H1 (cell line): ENCODE data around the gene ANKRD29. TPM values are rescaled to one million over a fixed set of nuclear protein-coding genes. Genes with fewer than 3 reads are reported as not detected.

Experiments
- CTCF ChIA-PET: fragments of 300-600 bp; sonication (Branson Sonifier 250); formaldehyde crosslinking; loops from one replicate; lab custom pipeline; 2021; ENCODE audit not compliant: partially characterized antibody; lab: Charles Lee
- POLR2A ChIA-PET: fragments of 300-600 bp; sonication (Branson Sonifier 250); formaldehyde crosslinking; loops from one replicate; lab custom pipeline; 2021; ENCODE audit warnings: inconsistent platforms; ENCODE audit not compliant: partially characterized antibody; lab: Charles Lee
- DNase-seq, 2 experiments: peaks; one replicate each; pipeline versions ENCODE4 v3.0.0 to v3.0.0-alpha.2; 2010 to 2022; ENCODE audit warnings: low spot score in 2 of 2, low read depth in 1 of 2, mixed read lengths in 1 of 2
- FAIRE-seq: peaks from 2 replicates; lab custom pipeline; 2011; peaks lifted over from hg19 to GRCh38; lab: Jason Lieb, UNC
- H2AFZ ChIP-seq: 2 replicates; pipeline ENCODE4 v1.8.1; 2012; ENCODE audit warnings: low read length, inconsistent platforms
- H2AK5ac ChIP-seq: 2 replicates; pipeline ENCODE4 v1.6.1; 2013; ENCODE audit warnings: low read depth, low read length
- H2BK120ac ChIP-seq: replicated peaks from 2 replicates; pipeline ENCODE3; 2013; ENCODE audit warnings: low read depth, low read length, inconsistent platforms
- H2BK12ac ChIP-seq: 2 replicates; pipeline ENCODE4 v1.6.1; 2013; ENCODE audit warnings: low read depth, low read length
- H2BK15ac ChIP-seq: 2 replicates; pipeline ENCODE4 v1.6.1; 2013; ENCODE audit warnings: low read length
- H2BK20ac ChIP-seq: 2 replicates; pipeline ENCODE4 v1.6.1; 2013; ENCODE audit warnings: low read length
- H2BK5ac ChIP-seq: 2 replicates; pipeline ENCODE4 v1.6.1; 2013; ENCODE audit warnings: low read depth, low read length
- H3K14ac ChIP-seq: 2 replicates; pipeline ENCODE4 v1.6.1; 2013; ENCODE audit warnings: inconsistent platforms; ENCODE audit not compliant: insufficient read length
- H3K18ac ChIP-seq: 2 replicates; pipeline ENCODE4 v1.6.1; 2013; ENCODE audit warnings: low read length; ENCODE audit errors: extremely low read depth
- H3K23ac ChIP-seq: 2 replicates; pipeline ENCODE4 v1.6.1; 2013; ENCODE audit warnings: inconsistent platforms; ENCODE audit not compliant: insufficient read length
- H3K23me2 ChIP-seq: 2 replicates; pipeline ENCODE4 v1.6.1; 2013; ENCODE audit warnings: low read depth, low read length
- H3K27ac ChIP-seq: 2 replicates; pipeline ENCODE4 v1.6.1; 2011; ENCODE audit warnings: low read depth, low read length, inconsistent platforms
- H3K27me3 ChIP-seq, 4 experiments: replicated peaks in 1 of 4; 1 replicate in 1 of 4; 2 replicates in 3 of 4; pipeline versions ENCODE4 v1.6.1 to v1.8.1; 2011 to 2013; ENCODE audit warnings: low read length in 3 of 4, mild to moderate bottlenecking in 3 of 4, inconsistent platforms in 2 of 4, mixed read lengths in 2 of 4, moderate library complexity in 1 of 4; ENCODE audit not compliant: control insufficient read depth in 3 of 4, insufficient read depth in 3 of 4; ENCODE audit errors: extremely low read depth in 1 of 4
- H3K36me3 ChIP-seq, 4 experiments: 2 replicates each; pipeline versions ENCODE4 v1.6.1 to v1.8.1; 2011 to 2013; ENCODE audit warnings: mild to moderate bottlenecking in 4 of 4, low read length in 3 of 4, moderate library complexity in 2 of 4, control low read depth in 1 of 4, inconsistent platforms in 1 of 4; ENCODE audit not compliant: insufficient read depth in 4 of 4, control insufficient read depth in 2 of 4
- H3K4ac ChIP-seq: replicated peaks from 2 replicates; pipeline ENCODE3; 2013; ENCODE audit warnings: low read length, low read depth, mixed read lengths, inconsistent platforms; ENCODE audit not compliant: insufficient read length
- H3K4me1 ChIP-seq, 4 experiments: replicated peaks in 1 of 4; 1 replicate in 1 of 4; 2 replicates in 3 of 4; pipeline versions ENCODE4 v1.6.1 to v1.8.1; 2011 to 2013; ENCODE audit warnings: low read length in 3 of 4, inconsistent platforms in 2 of 4, mixed read lengths in 1 of 4; ENCODE audit not compliant: insufficient read depth in 4 of 4, control insufficient read depth in 3 of 4
- H3K4me2 ChIP-seq, 2 experiments: 2 replicates each; pipeline versions ENCODE4 v1.6.1 to v1.8.1; 2011 to 2013; ENCODE audit warnings: low read depth in 2 of 2, low read length in 2 of 2, control low read depth in 1 of 2, inconsistent platforms in 1 of 2, mild to moderate bottlenecking in 1 of 2; ENCODE audit not compliant: insufficient read depth in 1 of 2
- H3K4me3 ChIP-seq, 4 experiments: fragments of 200-600, 300-600 bp in 1 of 4; sonication (generic), shearing (Covaris generic), sonication (Bioruptor Twin) in 1 of 4; 2 replicates each; pipeline versions ENCODE4 v1.5.1 to v1.8.1; 2011 to 2016; ENCODE audit warnings: low read length in 4 of 4, low read depth in 3 of 4, control low read depth in 2 of 4, inconsistent platforms in 2 of 4, mild to moderate bottlenecking in 2 of 4, mixed read lengths in 1 of 4, moderate library complexity in 1 of 4; ENCODE audit not compliant: insufficient read depth in 2 of 4; ENCODE audit errors: extremely low read depth in 1 of 4
- H3K56ac ChIP-seq: replicated peaks from 2 replicates; pipeline ENCODE3; 2013; ENCODE audit warnings: low read depth, mild to moderate bottlenecking, mixed read lengths, low read length, inconsistent platforms; ENCODE audit not compliant: insufficient read length
- H3K79me1 ChIP-seq: 2 replicates; pipeline ENCODE4 v1.6.1; 2013; ENCODE audit warnings: low read depth, low read length, control low read depth
- H3K79me2 ChIP-seq, 2 experiments: 2 replicates each; pipeline versions ENCODE4 v1.6.1 to v1.8.1; 2012 to 2013; ENCODE audit warnings: low read length in 2 of 2, mild to moderate bottlenecking in 2 of 2, inconsistent platforms in 1 of 2; ENCODE audit not compliant: insufficient read depth in 2 of 2, control insufficient read depth in 1 of 2
- H3K9ac ChIP-seq, 4 experiments: replicated peaks in 1 of 4; 1 replicate in 1 of 4; 2 replicates in 3 of 4; pipeline versions ENCODE4 v1.6.1 to v1.8.1; 2011 to 2013; ENCODE audit warnings: low read depth in 3 of 4, low read length in 3 of 4, control low read depth in 2 of 4, mild to moderate bottlenecking in 2 of 4, moderate library complexity in 2 of 4, inconsistent platforms in 1 of 4; ENCODE audit errors: extremely low read depth in 1 of 4
- H3K9me3 ChIP-seq, 2 experiments: 2 replicates each; pipeline versions ENCODE4 v1.6.1 to v1.8.1; 2012 to 2013; ENCODE audit warnings: mild to moderate bottlenecking in 2 of 2, moderate library complexity in 2 of 2, control low read depth in 1 of 2, inconsistent platforms in 1 of 2, low read depth in 1 of 2, low read length in 1 of 2, mixed read lengths in 1 of 2; ENCODE audit not compliant: insufficient read depth in 2 of 2
- H4K20me1 ChIP-seq, 2 experiments: replicated peaks in 1 of 2; 2 replicates each; pipeline versions ENCODE3 to v1.8.1; 2011 to 2013; ENCODE audit warnings: inconsistent platforms in 2 of 2, low read length in 2 of 2, mild to moderate bottlenecking in 1 of 2; ENCODE audit not compliant: insufficient read depth in 2 of 2, control insufficient read depth in 1 of 2
- H4K5ac ChIP-seq: 2 replicates; pipeline ENCODE4 v1.6.1; 2013; ENCODE audit warnings: low read length, low read depth, mixed read lengths, inconsistent platforms; ENCODE audit not compliant: insufficient read length
- H4K8ac ChIP-seq: 2 replicates; pipeline ENCODE4 v1.8.0; 2013; ENCODE audit warnings: mild to moderate bottlenecking, moderate library complexity, low read length, inconsistent platforms; ENCODE audit not compliant: insufficient read depth; ENCODE audit errors: extremely low read depth
- H4K91ac ChIP-seq: replicated peaks from 2 replicates; pipeline ENCODE3; 2013; ENCODE audit warnings: low read length, mixed read lengths, inconsistent platforms; ENCODE audit not compliant: insufficient read length
- CHD2 ChIP-seq: IDR thresholded peaks from 2 replicates; pipeline ENCODE4 v1.6.1; 2012; ENCODE audit warnings: low read length, improper control_type of control experiment
- FOSL1 ChIP-seq: IDR thresholded peaks from 2 replicates; pipeline ENCODE4 v1.6.1; 2011; ENCODE audit warnings: mild to moderate bottlenecking, low read depth, low read length, moderate library complexity; ENCODE audit not compliant: insufficient read depth
- KDM4A ChIP-seq: IDR thresholded peaks from one replicate; pipeline ENCODE4 v1.7.1; 2012; ENCODE audit warnings: low read depth, mild to moderate bottlenecking, moderate library complexity, low read length, inconsistent platforms; ENCODE audit not compliant: severe bottlenecking
- KDM5A ChIP-seq: fragments of 200-600 bp; IDR thresholded peaks from 2 replicates; pipeline ENCODE4 v1.7.1; 2012; ENCODE audit warnings: mild to moderate bottlenecking, low read length, inconsistent platforms, mixed read lengths
- TAF1 ChIP-seq: IDR thresholded peaks from 2 replicates; pipeline ENCODE4 v1.6.1; 2011; ENCODE audit warnings: mild to moderate bottlenecking, low read depth, low read length
- WGBS, 2 experiments: shearing (Covaris generic) in 1 of 2; methylation state at CpG; one replicate each; pipeline versions ENCODE4 v1.1.6 to v1.1.7; 2013 to 2015; ENCODE audit warnings: low lambda C conversion rate in 2 of 2, mixed read lengths in 2 of 2, inconsistent platforms in 1 of 2, low coverage in 1 of 2, missing lambda C conversion rate in 1 of 2; ENCODE audit not compliant: insufficient replicate concordance in 2 of 2, insufficient coverage in 1 of 2, insufficient read length in 1 of 2; ENCODE audit errors: extremely low coverage in 1 of 2, missing lambda C conversion rate in 1 of 2; 5-methylcytosine and 5-hydroxymethylcytosine counted together
- polyA plus RNA-seq, 7 experiments: library from polyadenylated mRNA; depleted of rRNA in 3 of 7; stranded (reverse) in 5 of 7; unstranded in 2 of 7; fragments of >200 nt in 5 of 7; fragments of 200-250 nt in 2 of 7; gene quantifications; 1 replicate in 5 of 7; 2 replicates in 1 of 7; 4 replicates in 1 of 7; pipeline versions ENCODE4 v1.2.1 to v1.2.3, GENCODE V29; 2011 to 2013; ENCODE audit warnings: missing spikeins in 2 of 7, mixed read lengths in 2 of 7
- total RNA-seq: library from RNA; stranded (reverse); fragmentation: NEBNext Ultra II Directional; extraction: Animal tissue kit (Norgen Biotek cat#: 25700); gene quantifications from 2 replicates; pipeline ENCODE4 v1.2.1, GENCODE V29; 2021
- TF ChIP-seq, protein P1 (sequence below): IDR thresholded peaks from 2 replicates; pipeline ENCODE4 v1.6.1; 2012; ENCODE audit warnings: inconsistent platforms

Gene ANKRD29
- total and polyA plus RNA-seq, 2 of the 8 experiments (the other 6 are each of a cell fraction or from before 2014, with no cell fraction given) = 3.0 to 7.3 TPM

- H3K36me3 ChIP-seq = peaks cover 6 to 63% (median 33%) of the 10 kb centered on the region in 4 experiments; a peak in 7 of 8 replicates
Measured at GRCh38 chr18:23551978-23552377, 110.7 kb downstream of the ANKRD29 start.

More at GRCh38 chr18:23551978-23552377, 110.7 kb downstream of the ANKRD29 start:
- H3K23me2 ChIP-seq = no peaks in the 10 kb centered on the region
- no peak for FAIRE-seq
- H2BK20ac ChIP-seq = no peak overlapping the region
- H2BK120ac ChIP-seq = no peak overlapping the region
- WGBS, 2 experiments = 72% methylated on average over 3 of the region's 3 CpGs; no CpG with 5 or more reads in 1 of the 2 experiments
- H3K23ac ChIP-seq = no peak overlapping the region
- no peak overlapping the region for H2AFZ ChIP-seq
- no peak overlapping the region for H3K18ac ChIP-seq
- H3K4me3 ChIP-seq = no peak overlapping the region
- H4K8ac ChIP-seq = no peak overlapping the region
- H3K9me3 ChIP-seq = no peaks in the 10 kb centered on the region
- TF ChIP-seq KDM5A (no peak), CHD2 (no peak), FOSL1 (no peak), TAF1 (no peak), KDM4A (no peak)
- TF ChIP-seq, protein P1, sequence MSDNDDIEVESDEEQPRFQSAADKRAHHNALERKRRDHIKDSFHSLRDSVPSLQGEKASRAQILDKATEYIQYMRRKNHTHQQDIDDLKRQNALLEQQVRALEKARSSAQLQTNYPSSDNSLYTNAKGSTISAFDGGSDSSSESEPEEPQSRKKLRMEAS = no peak
- H3K14ac ChIP-seq = no peak overlapping the region
- ChIA-PET CTCF (interaction anchor here (0.7 to 1.1 kb wide), 2 partner anchors 9 to 127 kb away, joined by 3 read pairs; no protein-coding TSS in a partner anchor), POLR2A (interaction anchor here (1.6 kb wide), 1 partner anchor 25 kb away, joined by 3 read pairs; no protein-coding TSS in a partner anchor)
- no peak overlapping the region for H2BK15ac ChIP-seq
- no peak overlapping the region for H3K9ac ChIP-seq
- H3K4me2 ChIP-seq = no peak overlapping the region
- no peaks in the 10 kb centered on the region for H3K4me1 ChIP-seq
- no peak overlapping the region for H2AK5ac ChIP-seq
- DNase-seq = no peak
- no peaks in the 10 kb centered on the region for H3K27me3 ChIP-seq
- no peak overlapping the region for H3K4ac ChIP-seq
- no peaks in the 10 kb centered on the region for H3K79me2 ChIP-seq
- no peak overlapping the region for H2BK5ac ChIP-seq
- no peak overlapping the region for H3K27ac ChIP-seq
- H3K79me1 ChIP-seq = no peaks in the 10 kb centered on the region
- H3K56ac ChIP-seq = no peak overlapping the region
- H4K20me1 ChIP-seq = peaks cover 0 to 3% of the 10 kb centered on the region in 2 experiments
- H4K5ac ChIP-seq = no peak overlapping the region
- H2BK12ac ChIP-seq = no peak overlapping the region
- H4K91ac ChIP-seq = no peak overlapping the region
